ENCODE measurements around the gene URB1.

DNA sequence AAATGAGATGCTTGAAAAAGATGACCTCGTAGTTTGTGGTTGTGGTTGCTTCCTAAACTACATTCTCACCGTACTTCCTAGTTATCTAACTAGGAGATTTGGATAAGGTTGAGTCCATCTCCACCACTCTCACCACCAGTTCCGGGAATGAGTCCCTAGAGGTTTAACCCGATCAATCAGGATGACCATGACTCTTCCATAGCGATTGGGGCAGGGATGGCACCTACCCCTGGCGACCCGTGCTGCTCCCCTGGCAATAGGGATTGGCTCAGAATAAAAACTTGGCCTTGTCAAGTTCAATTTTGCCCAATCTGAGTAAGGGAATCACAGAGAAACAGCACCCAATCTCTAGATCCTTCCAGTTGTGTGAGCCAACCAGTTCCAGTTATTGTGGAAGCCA, 111.3 kb downstream of the URB1 start:
- no peak for TF ChIP-seq POLR2AphosphoS5 (IDR thresholded peaks at IDR 0.05; ENCODE audit: borderline replicate concordance, low read depth, low read length)
- TF ChIP-seq EZH2 (IDR thresholded peaks at IDR 0.05) = no peak
- TF ChIP-seq FOXP2 (optimal IDR thresholded peaks at IDR 0.05; ENCODE audit: control extremely low read depth, extremely low read length, insufficient read depth) = no peak

All from SK-N-MC (cell line).